GM10248 (cell line): ENCODE measurements around the gene SLK.

Experiments used
- CTCF ChIA-PET: fragments of 300-600 bp; sonication (Branson Sonifier 250); formaldehyde crosslinking; extraction: SDS; loops from one replicate; lab custom pipeline; 2021; ENCODE audit warnings: antibody characterized with exemption; lab: Yijun Ruan, JAX
- POLR2A ChIA-PET: fragments of 350-650 bp; sonication (Branson Sonifier 250); formaldehyde crosslinking; extraction: SDS; loops from one replicate; lab custom pipeline; 2020; ENCODE audit warnings: antibody characterized with exemption; lab: Yijun Ruan, JAX
- DNase-seq: peaks from one replicate; pipeline ENCODE4 v3.0.0; 2012; ENCODE audit errors: extremely low spot score
- TF ChIP-seq, protein P1 (sequence below): IDR thresholded peaks from 2 replicates; pipeline ENCODE4 v1.5.1; 2012; ENCODE audit warnings: mild to moderate bottlenecking, low read depth; ENCODE audit errors: extremely low read depth, missing control alignments, control extremely low read depth

SLK gene

GRCh38 chr10:103967448-103968071 is 620 bp downstream of the SLK start:
- peak; percentile 67 for DNase-seq
- POLR2A ChIA-PET: no interaction called here
- CTCF ChIA-PET: interaction anchor here (0.8 to 1.9 kb wide), 6 partner anchors 11 to 154 kb away, joined by 3 to 4 read pairs (median 3); no protein-coding TSS in a partner anchor
- TF ChIP-seq, protein P1, sequence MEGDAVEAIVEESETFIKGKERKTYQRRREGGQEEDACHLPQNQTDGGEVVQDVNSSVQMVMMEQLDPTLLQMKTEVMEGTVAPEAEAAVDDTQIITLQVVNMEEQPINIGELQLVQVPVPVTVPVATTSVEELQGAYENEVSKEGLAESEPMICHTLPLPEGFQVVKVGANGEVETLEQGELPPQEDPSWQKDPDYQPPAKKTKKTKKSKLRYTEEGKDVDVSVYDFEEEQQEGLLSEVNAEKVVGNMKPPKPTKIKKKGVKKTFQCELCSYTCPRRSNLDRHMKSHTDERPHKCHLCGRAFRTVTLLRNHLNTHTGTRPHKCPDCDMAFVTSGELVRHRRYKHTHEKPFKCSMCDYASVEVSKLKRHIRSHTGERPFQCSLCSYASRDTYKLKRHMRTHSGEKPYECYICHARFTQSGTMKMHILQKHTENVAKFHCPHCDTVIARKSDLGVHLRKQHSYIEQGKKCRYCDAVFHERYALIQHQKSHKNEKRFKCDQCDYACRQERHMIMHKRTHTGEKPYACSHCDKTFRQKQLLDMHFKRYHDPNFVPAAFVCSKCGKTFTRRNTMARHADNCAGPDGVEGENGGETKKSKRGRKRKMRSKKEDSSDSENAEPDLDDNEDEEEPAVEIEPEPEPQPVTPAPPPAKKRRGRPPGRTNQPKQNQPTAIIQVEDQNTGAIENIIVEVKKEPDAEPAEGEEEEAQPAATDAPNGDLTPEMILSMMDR: no peak

- ChIA-PET POLR2A (no interaction called here), CTCF (interaction anchor here (0.8 to 1.9 kb wide), 6 partner anchors 10 to 153 kb away, joined by 3 to 4 read pairs (median 3); no protein-coding TSS in a partner anchor)
- no peak for DNase-seq
- TF ChIP-seq, protein P1: no peak
These were observed 1.8 kb downstream of the SLK start for GRCh38 chr10:103968441-103969391.

- POLR2A ChIA-PET: no interaction called here
- TF ChIP-seq, protein P1: no peak
- DNase-seq: no peak
- CTCF ChIA-PET: interaction anchor here (1.0 to 1.2 kb wide), 2 partner anchors 19 to 161 kb away, joined by 3 to 4 read pairs; no protein-coding TSS in a partner anchor
These were observed 2.5 kb downstream of the SLK start for GRCh38 chr10:103969436-103969835.

DNA sequence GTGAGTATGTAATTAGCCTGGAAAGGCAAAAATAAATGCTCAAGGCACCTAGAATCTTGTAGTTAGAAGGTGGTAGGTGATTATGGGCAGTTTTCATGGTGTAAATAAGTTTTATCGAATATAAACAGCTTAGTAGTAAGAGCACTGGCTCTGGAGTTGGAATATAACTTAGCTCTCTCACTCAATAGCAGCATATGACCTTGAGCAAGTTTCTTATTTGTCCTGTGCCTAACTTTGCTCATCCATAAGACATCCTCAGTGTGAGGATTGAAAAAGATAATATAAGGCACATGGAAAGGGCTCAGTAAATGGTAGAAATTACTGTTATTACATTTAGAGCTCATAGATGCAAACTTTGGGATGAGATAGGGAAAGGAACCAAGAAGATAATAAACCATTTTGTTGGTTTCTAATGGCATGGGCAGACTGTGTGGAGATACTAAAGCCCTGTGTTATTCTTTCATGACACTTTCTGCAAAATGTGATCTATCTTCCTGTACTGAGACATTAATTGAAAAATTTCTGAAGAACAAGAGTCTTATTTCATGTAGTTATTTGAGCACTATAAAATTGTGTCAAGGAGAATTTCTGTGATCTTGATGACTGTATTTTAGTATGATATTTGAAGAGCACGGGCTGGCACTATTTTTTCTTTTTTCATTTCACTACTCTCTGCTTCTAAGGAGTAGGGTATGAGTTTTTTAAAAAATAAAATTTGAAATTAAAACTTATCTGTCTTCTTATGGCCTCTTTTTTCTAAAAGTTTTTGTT is 3.1 kb downstream of the SLK start:
- no peak for DNase-seq
- CTCF ChIA-PET: interaction anchor here (1.0 to 1.2 kb wide), 2 partner anchors 18 to 160 kb away, joined by 3 to 4 read pairs; no protein-coding TSS in a partner anchor
- TF ChIP-seq, protein P1: no peak
- POLR2A ChIA-PET: no interaction called here

DNA sequence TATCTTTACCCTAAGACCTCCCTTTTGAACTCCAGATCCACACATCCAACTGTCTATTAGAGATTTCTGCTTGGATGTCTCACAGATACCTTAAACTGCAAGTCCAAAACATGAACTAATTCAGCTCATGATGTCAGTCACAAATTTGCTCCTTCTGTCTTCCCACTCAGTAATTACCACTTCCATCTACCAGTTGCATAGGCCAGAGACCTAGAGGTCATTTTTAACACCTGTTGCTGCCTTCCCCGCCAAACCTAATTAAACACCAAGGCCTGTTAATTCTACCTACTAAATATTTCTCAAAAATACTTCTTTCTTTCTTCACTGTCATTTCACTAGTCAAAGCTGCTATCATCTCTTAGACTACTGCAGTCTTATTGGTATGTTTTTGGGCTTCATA is 8.2 kb downstream of the SLK start:
- ChIA-PET CTCF (no interaction called here), POLR2A (no interaction called here)
- TF ChIP-seq, protein P1: no peak
- no peak for DNase-seq

DNA sequence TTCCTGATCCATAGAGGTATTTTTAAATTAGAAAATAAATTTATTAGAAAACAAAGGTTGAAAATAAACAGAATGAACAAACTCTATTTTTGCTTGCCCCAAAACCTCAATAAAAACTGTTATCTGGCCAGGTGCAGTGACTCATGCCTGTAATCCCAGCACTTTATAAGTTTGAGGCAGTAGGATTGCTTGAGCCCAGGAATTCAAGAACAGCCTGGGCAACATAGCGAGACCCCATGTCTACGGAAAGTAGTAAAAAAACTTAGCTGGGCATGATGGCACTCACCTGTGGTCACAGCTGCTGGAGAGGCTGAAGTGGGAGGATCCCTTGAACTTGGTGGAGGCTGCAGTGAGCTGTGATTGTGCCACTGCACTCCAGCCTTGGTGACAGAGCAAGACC is 10.3 kb downstream of the SLK start:
- ChIA-PET CTCF (interaction anchor here (0.9 kb wide), 1 partner anchor 20 kb away, joined by 3 read pairs; no protein-coding TSS in a partner anchor), POLR2A (no interaction called here)
- DNase-seq: no peak
- TF ChIP-seq, protein P1: no peak
